ENCODE measurements around the gene TIMM21.

Gene TIMM21

DNA sequence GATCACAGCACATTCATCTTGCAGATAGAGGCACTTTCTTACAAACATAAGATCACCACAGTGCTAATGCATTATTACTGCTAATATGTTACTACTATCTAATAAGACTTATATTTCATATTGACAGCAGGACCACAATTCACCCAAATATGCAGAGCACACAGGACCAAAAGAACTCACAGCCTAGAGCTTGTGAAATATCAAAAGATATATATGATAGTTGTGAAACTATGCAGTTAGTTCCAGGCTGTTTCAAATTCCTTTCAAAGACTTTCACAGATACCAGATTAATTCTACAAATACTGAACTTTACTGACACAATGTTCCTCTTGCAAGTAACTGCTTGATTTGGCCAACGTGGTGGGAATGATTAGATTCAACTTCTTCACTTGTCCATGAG lies 23.7 kb upstream of the TIMM21 start:
- Histone ChIP-seq H3K4me3 (replicated peaks; ENCODE audit: insufficient read depth, low read length) (no peak overlapping the region), H3K27ac (replicated peaks) (no peak overlapping the region), H3K27me3 (ENCODE audit: insufficient read depth, poor library complexity, severe bottlenecking) (peaks cover 11% of the 10 kb centered on the region)
- no peak for DNase-seq (ENCODE audit: low read depth in 1 of 2, low spot score in 1 of 2)
- no peak for TF ChIP-seq REST (IDR thresholded peaks at IDR 0.05; ENCODE audit: insufficient replicate concordance, low read depth)
- TF ChIP-seq SPI1 (IDR thresholded peaks at IDR 0.05; ENCODE audit: borderline replicate concordance, low read depth) = no peak
- TF ChIP-seq, protein P1, sequence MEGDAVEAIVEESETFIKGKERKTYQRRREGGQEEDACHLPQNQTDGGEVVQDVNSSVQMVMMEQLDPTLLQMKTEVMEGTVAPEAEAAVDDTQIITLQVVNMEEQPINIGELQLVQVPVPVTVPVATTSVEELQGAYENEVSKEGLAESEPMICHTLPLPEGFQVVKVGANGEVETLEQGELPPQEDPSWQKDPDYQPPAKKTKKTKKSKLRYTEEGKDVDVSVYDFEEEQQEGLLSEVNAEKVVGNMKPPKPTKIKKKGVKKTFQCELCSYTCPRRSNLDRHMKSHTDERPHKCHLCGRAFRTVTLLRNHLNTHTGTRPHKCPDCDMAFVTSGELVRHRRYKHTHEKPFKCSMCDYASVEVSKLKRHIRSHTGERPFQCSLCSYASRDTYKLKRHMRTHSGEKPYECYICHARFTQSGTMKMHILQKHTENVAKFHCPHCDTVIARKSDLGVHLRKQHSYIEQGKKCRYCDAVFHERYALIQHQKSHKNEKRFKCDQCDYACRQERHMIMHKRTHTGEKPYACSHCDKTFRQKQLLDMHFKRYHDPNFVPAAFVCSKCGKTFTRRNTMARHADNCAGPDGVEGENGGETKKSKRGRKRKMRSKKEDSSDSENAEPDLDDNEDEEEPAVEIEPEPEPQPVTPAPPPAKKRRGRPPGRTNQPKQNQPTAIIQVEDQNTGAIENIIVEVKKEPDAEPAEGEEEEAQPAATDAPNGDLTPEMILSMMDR (IDR thresholded peaks at IDR 0.05; ENCODE audit: insufficient read depth, low read length) = no peak

- peaks cover 11% of the 10 kb centered on the region for H3K27me3 ChIP-seq (ENCODE audit: insufficient read depth, poor library complexity, severe bottlenecking)
- TF ChIP-seq GABPA (IDR thresholded peaks at IDR 0.05; ENCODE audit: low read depth) (no peak), POLR2AphosphoS5 (IDR thresholded peaks at IDR 0.05; ENCODE audit: low read depth) (no peak), REST (IDR thresholded peaks at IDR 0.05; ENCODE audit: insufficient replicate concordance, low read depth) (no peak), SPI1 (IDR thresholded peaks at IDR 0.05; ENCODE audit: borderline replicate concordance, low read depth) (no peak)
- TF ChIP-seq, protein P1 (IDR thresholded peaks at IDR 0.05; ENCODE audit: insufficient read depth, low read length) = no peak
- H3K4me3 ChIP-seq (replicated peaks; ENCODE audit: insufficient read depth, low read length) = no peak overlapping the region
- DNase-seq (ENCODE audit: low read depth in 1 of 2, low spot score in 1 of 2) = no peak
- no peak overlapping the region for H3K27ac ChIP-seq (replicated peaks)
Observed at GRCh38 chr18:74126684-74127655, 21.4 kb upstream of the TIMM21 start.

GRCh38 chr18:74128159-74128558 lies 20.2 kb upstream of the TIMM21 start:
- DNase-seq (ENCODE audit: low read depth in 1 of 2, low spot score in 1 of 2) = no peak
- H3K27ac ChIP-seq (replicated peaks) = no peak overlapping the region

More at GRCh38 chr18:74128159-74128558, 20.2 kb upstream of the TIMM21 start:
- Histone ChIP-seq H3K4me3 (replicated peaks; ENCODE audit: insufficient read depth, low read length) (no peak overlapping the region), H3K27me3 (ENCODE audit: insufficient read depth, poor library complexity, severe bottlenecking) (peaks cover 11% of the 10 kb centered on the region)
- no peak for TF ChIP-seq SPI1 (IDR thresholded peaks at IDR 0.05; ENCODE audit: borderline replicate concordance, low read depth)
- no peak for TF ChIP-seq REST (IDR thresholded peaks at IDR 0.05; ENCODE audit: insufficient replicate concordance, low read depth)
- no peak for TF ChIP-seq POLR2AphosphoS5 (IDR thresholded peaks at IDR 0.05; ENCODE audit: low read depth)
- no peak for TF ChIP-seq GABPA (IDR thresholded peaks at IDR 0.05; ENCODE audit: low read depth)
- TF ChIP-seq, protein P1 (IDR thresholded peaks at IDR 0.05; ENCODE audit: insufficient read depth, low read length) = no peak

All from HL-60 (cell line).